ENCODE results near the gene LSMEM2.
A peak's percentile ranks its signal among the peaks of the same experiment; 100 is the strongest.
"Not testable (repeated sequence)": the region's sequence is repeated elsewhere in the genome, so short reads cannot be mapped to it uniquely, and the experiment has no call there.

Gene LSMEM2

GRCh38 chr3:50284121-50284520 lies 5.2 kb downstream of the LSMEM2 start:
- DNase-seq, result not testable (repeated sequence)

GRCh38 chr3:50286322-50287227 lies 7.7 kb downstream of the LSMEM2 start:
- no peak for DNase-seq

- no peak for DNase-seq
These were observed 8.4 kb downstream of the LSMEM2 start for GRCh38 chr3:50287262-50287661.

GRCh38 chr3:50288387-50289007 lies 9.6 kb downstream of the LSMEM2 start:
- no peak for DNase-seq

GRCh38 chr3:50289130-50289529 lies 10.2 kb downstream of the LSMEM2 start:
- DNase-seq, result no peak

- DNase-seq, result no peak
These were observed 11.3 kb downstream of the LSMEM2 start for GRCh38 chr3:50290161-50290641.

GRCh38 chr3:50292159-50293078 lies 13.5 kb downstream of the LSMEM2 start, which contains the start of gene IFRD2:
IFRD2 (minus strand) TSS chr3:50292429; CDS start chr3:50292274, 155 bp downstream.
- peak; percentile 95 for DNase-seq

- no peak for DNase-seq
These were observed 14.4 kb downstream of the LSMEM2 start for GRCh38 chr3:50293079-50293801.

- no peak for DNase-seq
These were observed 15.2 kb downstream of the LSMEM2 start for GRCh38 chr3:50294089-50294488.

GRCh38 chr3:50294492-50295403 lies 15.9 kb downstream of the LSMEM2 start:
- no peak for DNase-seq

- no peak for DNase-seq
These were observed 16.9 kb downstream of the LSMEM2 start for GRCh38 chr3:50295553-50296431.

GRCh38 chr3:50296721-50297383 lies 18.0 kb downstream of the LSMEM2 start:
- DNase-seq, result no peak

- no peak for DNase-seq
These were observed 18.5 kb downstream of the LSMEM2 start for GRCh38 chr3:50297384-50297775.

- DNase-seq, result no peak
These were observed 19.2 kb downstream of the LSMEM2 start for GRCh38 chr3:50297896-50298725.

GRCh38 chr3:50298836-50299637 lies 20.1 kb downstream of the LSMEM2 start, which contains the start of the genes HYAL3 and NAA80:
HYAL3 (minus strand) TSS chr3:50299405; CDS start chr3:50295602, 3,803 bp downstream.
NAA80 (minus strand) TSS chr3:50299405; CDS start chr3:50297463, 1,942 bp downstream.
- peak; percentile 98 for DNase-seq

- no peak for DNase-seq
These were observed 20.7 kb downstream of the LSMEM2 start for GRCh38 chr3:50299638-50299928.

GRCh38 chr3:50299929-50300680 lies 21.2 kb downstream of the LSMEM2 start:
- no peak for DNase-seq

Data from activated CD8-positive, alpha-beta memory T cell treated with anti-CD3 and anti-CD28 coated beads, Interleukin-2, amount 50 U/mL, for 48 hours (primary cell).